Activated CD4-positive, alpha-beta memory T cell treated with anti-CD3 and anti-CD28 coated beads for 36 hours (primary cell): ENCODE measurements around the gene HDAC11. TPM values are rescaled to one million over a fixed set of nuclear protein-coding genes. Genes with fewer than 3 reads are reported as not detected.
"Not testable (repeated sequence)": the region's sequence is repeated elsewhere in the genome, so short reads cannot be mapped to it uniquely, and the experiment has no call there.

Experiments used
- CTCF ChIA-PET: fragments of 350-600 bp; sonication (Branson Sonifier 250); formaldehyde crosslinking; loops from one replicate; lab custom pipeline; 2021; ENCODE audit warnings: antibody characterized with exemption, inconsistent platforms; lab: Charles Lee
- POLR2A ChIA-PET: fragments of 350-600 bp; sonication (Branson Sonifier 250); formaldehyde crosslinking; loops from one replicate; lab custom pipeline; 2021; ENCODE audit warnings: antibody characterized with exemption; lab: Charles Lee
- DNase-seq: peaks from one replicate; pipeline ENCODE4 v3.0.0-alpha.2; 2020
- H3K27ac Mint-ChIP-seq: one replicate; pipeline ENCODE4 v1.8.0; 2021; ENCODE audit warnings: mixed read lengths
- H3K27me3 Mint-ChIP-seq: one replicate; pipeline ENCODE4 v1.8.0; 2021; ENCODE audit warnings: mixed read lengths
- H3K36me3 Mint-ChIP-seq: one replicate; pipeline ENCODE4 v1.8.0; 2021; ENCODE audit warnings: mixed read lengths
- H3K4me1 Mint-ChIP-seq: one replicate; pipeline ENCODE4 v1.8.0; 2021; ENCODE audit warnings: low read depth, mixed read lengths
- H3K4me3 Mint-ChIP-seq: one replicate; pipeline ENCODE4 v1.8.0; 2021; ENCODE audit warnings: mild to moderate bottlenecking, mixed read lengths
- H3K9me3 Mint-ChIP-seq: one replicate; pipeline ENCODE4 v1.8.0; 2021; ENCODE audit warnings: mixed read lengths
- intact Hi-C: fragments of 100-400 bp; cut with micrococcal nuclease; formaldehyde crosslinking; loops from one replicate; pipeline ENCODE4 v1.15.1; 2023
- total RNA-seq, 2 experiments: library from RNA; stranded (reverse); gene quantifications; one replicate each; pipeline ENCODE4 v1.2.3, GENCODE V29; 2021

Gene HDAC11
- total RNA-seq, 2 experiments from 2014 or later: 3.3 to 4.3 TPM

GRCh38 chr3:13521749-13522148 is 41.6 kb downstream of the HDAC11 start:
- H3K27ac Mint-ChIP-seq, DNase-seq, intact Hi-C loops, CTCF ChIA-PET, H3K27me3 Mint-ChIP-seq, H3K4me3 Mint-ChIP-seq, H3K36me3 Mint-ChIP-seq, POLR2A ChIA-PET, H3K4me1 Mint-ChIP-seq, H3K9me3 Mint-ChIP-seq: not testable (repeated sequence)

GRCh38 chr3:13522236-13522635 is 42.1 kb downstream of the HDAC11 start:
- no peak overlapping the region for H3K27ac Mint-ChIP-seq
- CTCF ChIA-PET: no interaction called here

GRCh38 chr3:13524979-13525669 is 45.0 kb downstream of the HDAC11 start:
- H3K4me3 Mint-ChIP-seq: no peak overlapping the region
- no peaks in the 10 kb centered on the region for H3K36me3 Mint-ChIP-seq
- H3K4me1 Mint-ChIP-seq: no peaks in the 10 kb centered on the region
- H3K9me3 Mint-ChIP-seq: peaks cover 8% of the 10 kb centered on the region
- POLR2A ChIA-PET: no interaction called here
- intact Hi-C loops: no loop called here
- CTCF ChIA-PET: interaction anchor here (1.0 to 2.0 kb wide), 3 partner anchors 29 to 123 kb away, joined by 3 to 8 read pairs (median 6); no protein-coding TSS in a partner anchor
- H3K27ac Mint-ChIP-seq: no peak overlapping the region
- no peak for DNase-seq
- peaks cover 2% of the 10 kb centered on the region for H3K27me3 Mint-ChIP-seq

More at GRCh38 chr3:13522236-13522635, 42.1 kb downstream of the HDAC11 start:
- Mint-ChIP-seq H3K4me3 (no peak overlapping the region), H3K36me3 (no peaks in the 10 kb centered on the region), H3K9me3 (peaks cover 8% of the 10 kb centered on the region), H3K27me3 (no peaks in the 10 kb centered on the region), H3K4me1 (no peaks in the 10 kb centered on the region)
- POLR2A ChIA-PET: no interaction called here
- intact Hi-C loops: no loop called here
- DNase-seq: no peak

- Mint-ChIP-seq H3K27me3 (peaks cover 2% of the 10 kb centered on the region), H3K4me1 (no peaks in the 10 kb centered on the region), H3K9me3 (peaks cover 8% of the 10 kb centered on the region), H3K36me3 (no peaks in the 10 kb centered on the region), H3K27ac (no peak overlapping the region), H3K4me3 (no peak overlapping the region)
- intact Hi-C loops: no loop called here
- ChIA-PET POLR2A (no interaction called here), CTCF (interaction anchor here (1.1 to 2.0 kb wide), 2 partner anchors 31 to 122 kb away, joined by 6 to 8 read pairs; no protein-coding TSS in a partner anchor)
- no peak for DNase-seq
Observed at GRCh38 chr3:13525827-13526625, 45.9 kb downstream of the HDAC11 start.

GRCh38 chr3:13526626-13526949 is 46.5 kb downstream of the HDAC11 start:
- Mint-ChIP-seq H3K9me3 (peaks cover 4% of the 10 kb centered on the region), H3K27me3 (peaks cover 2% of the 10 kb centered on the region), H3K4me3 (no peak overlapping the region), H3K27ac (no peak overlapping the region), H3K4me1 (no peaks in the 10 kb centered on the region), H3K36me3 (no peaks in the 10 kb centered on the region)
- CTCF ChIA-PET: interaction anchor here (2.0 kb wide), 1 partner anchor 121 kb away, joined by 8 read pairs; no protein-coding TSS in a partner anchor
- POLR2A ChIA-PET: no interaction called here
- no peak for DNase-seq
- intact Hi-C loops: no loop called here

- CTCF ChIA-PET: no interaction called here
- H3K27me3 Mint-ChIP-seq: peaks cover 2% of the 10 kb centered on the region
- no peak overlapping the region for H3K27ac Mint-ChIP-seq
- intact Hi-C loops: no loop called here
- POLR2A ChIA-PET: no interaction called here
- H3K9me3 Mint-ChIP-seq: no peaks in the 10 kb centered on the region
- no peaks in the 10 kb centered on the region for H3K36me3 Mint-ChIP-seq
- no peak for DNase-seq
- no peak overlapping the region for H3K4me3 Mint-ChIP-seq
- no peaks in the 10 kb centered on the region for H3K4me1 Mint-ChIP-seq
Observed at GRCh38 chr3:13528217-13528867, 48.2 kb downstream of the HDAC11 start.

- ChIA-PET CTCF (no interaction called here), POLR2A (no interaction called here)
- H3K27me3 Mint-ChIP-seq: peaks cover 2% of the 10 kb centered on the region
- H3K4me1 Mint-ChIP-seq: no peaks in the 10 kb centered on the region
- no peak overlapping the region for H3K27ac Mint-ChIP-seq
- intact Hi-C loops: no loop called here
- DNase-seq: no peak
- no peak overlapping the region for H3K4me3 Mint-ChIP-seq
- no peaks in the 10 kb centered on the region for H3K36me3 Mint-ChIP-seq
- no peaks in the 10 kb centered on the region for H3K9me3 Mint-ChIP-seq
Observed at GRCh38 chr3:13529196-13530112, 49.3 kb downstream of the HDAC11 start.

- Mint-ChIP-seq H3K4me1 (no peaks in the 10 kb centered on the region), H3K9me3 (no peaks in the 10 kb centered on the region), H3K27me3 (peaks cover 5% of the 10 kb centered on the region), H3K36me3 (no peaks in the 10 kb centered on the region), H3K4me3 (no peak overlapping the region), H3K27ac (no peak overlapping the region)
- CTCF ChIA-PET: no interaction called here
- POLR2A ChIA-PET: no interaction called here
- DNase-seq: no peak
- intact Hi-C loops: no loop called here
Observed at GRCh38 chr3:13530241-13531009, 50.3 kb downstream of the HDAC11 start.

GRCh38 chr3:13532085-13532484 is 52.0 kb downstream of the HDAC11 start:
- no peak overlapping the region for H3K27ac Mint-ChIP-seq
- ChIA-PET CTCF (no interaction called here), POLR2A (no interaction called here)
- no peaks in the 10 kb centered on the region for H3K36me3 Mint-ChIP-seq
- intact Hi-C loops: no loop called here
- no peak overlapping the region for H3K4me3 Mint-ChIP-seq
- H3K9me3 Mint-ChIP-seq: no peaks in the 10 kb centered on the region
- H3K27me3 Mint-ChIP-seq: peaks cover 12% of the 10 kb centered on the region
- H3K4me1 Mint-ChIP-seq: peaks cover 3% of the 10 kb centered on the region
- DNase-seq: no peak

- Mint-ChIP-seq H3K4me1 (peaks cover 3% of the 10 kb centered on the region), H3K9me3 (no peaks in the 10 kb centered on the region), H3K27ac (no peak overlapping the region), H3K4me3 (no peak overlapping the region), H3K36me3 (no peaks in the 10 kb centered on the region), H3K27me3 (peaks cover 12% of the 10 kb centered on the region)
- CTCF ChIA-PET: no interaction called here
- POLR2A ChIA-PET: no interaction called here
- no peak for DNase-seq
- intact Hi-C loops: no loop called here
Observed at GRCh38 chr3:13532631-13533030, 52.5 kb downstream of the HDAC11 start.

GRCh38 chr3:13533885-13534301 is 53.8 kb downstream of the HDAC11 start:
- DNase-seq: no peak
- CTCF ChIA-PET: no interaction called here
- Mint-ChIP-seq H3K27ac (no peak overlapping the region), H3K4me1 (peaks cover 3% of the 10 kb centered on the region), H3K9me3 (no peaks in the 10 kb centered on the region), H3K4me3 (no peak overlapping the region), H3K36me3 (no peaks in the 10 kb centered on the region), H3K27me3 (peaks cover 12% of the 10 kb centered on the region)
- intact Hi-C loops: no loop called here
- POLR2A ChIA-PET: no interaction called here
